GM12878 (cell line): ENCODE results near the gene PLAGL1. TPM values are rescaled to one million over a fixed set of nuclear protein-coding genes. Genes with fewer than 3 reads are reported as not detected.

Experiments
- ATAC-seq: fragments of 200-7000 bp; cut with Tn5 transposase; 3 replicates; pipeline ENCODE4 v1.9.1; 2020; ENCODE audit warnings: mild to moderate bottlenecking, moderate library complexity
- BruUV-seq: library from RNA; stranded (reverse); fragments of 400-500 nt; replicated peaks from 2 replicates; lab custom pipeline; 2021; lab: Mats Ljungman, UMichigan
- CTCF ChIA-PET: fragments of 300-600 bp; sonication (Branson Sonifier 250); formaldehyde crosslinking; extraction: SDS; loops from one replicate; lab custom pipeline; 2021; ENCODE audit warnings: inconsistent platforms; lab: Yijun Ruan, JAX
- POLR2A ChIA-PET: fragments of 350-600 bp; formaldehyde crosslinking; extraction: SDS; loops from one replicate; lab custom pipeline; 2021; ENCODE audit warnings: inconsistent platforms; lab: Charles Lee
- RAD21 ChIA-PET: fragments of 300-600 bp; sonication (Branson Sonifier 250); formaldehyde crosslinking; loops from one replicate; lab custom pipeline; 2023; ENCODE audit warnings: antibody characterized with exemption; ENCODE audit not compliant: unreplicated experiment; lab: Charles Lee
- SMC1A ChIA-PET: fragments of 300-600 bp; sonication (Branson Sonifier 250); formaldehyde crosslinking; loops from one replicate; lab custom pipeline; 2023; ENCODE audit not compliant: unreplicated experiment, uncharacterized antibody; lab: Charles Lee
- DNase-seq: peaks from one replicate; pipeline ENCODE4 v3.0.0-alpha.2; 2011; ENCODE audit warnings: low read depth, low spot score
- FAIRE-seq: peaks from 3 replicates; lab custom pipeline; 2011; peaks lifted over from hg19 to GRCh38; lab: Jason Lieb, UNC
- H2AFZ ChIP-seq: 2 replicates; pipeline ENCODE4 v1.6.0; 2011; ENCODE audit warnings: low read depth, low read length, control low read depth; ENCODE audit not compliant: control insufficient read depth
- H3K27ac ChIP-seq: 2 replicates; pipeline ENCODE4 v1.5.1; 2011; ENCODE audit warnings: control low read depth; ENCODE audit not compliant: control insufficient read depth, insufficient read depth
- H3K27me3 ChIP-seq, 2 experiments: replicated peaks in 1 of 2; 2 replicates each; pipeline versions ENCODE4 v1.6.0 to v1.6.1; 2011; ENCODE audit warnings: low read length in 1 of 2; ENCODE audit not compliant: control insufficient read depth in 2 of 2, insufficient read depth in 2 of 2
- H3K36me3 ChIP-seq, 2 experiments: 2 replicates each; pipeline ENCODE4 v1.5.1; 2011; ENCODE audit warnings: low read length in 1 of 2; ENCODE audit not compliant: control insufficient read depth in 2 of 2, insufficient read depth in 2 of 2
- H3K4me1 ChIP-seq: 2 replicates; pipeline ENCODE4 v1.6.1; 2011; ENCODE audit warnings: mild to moderate bottlenecking, low read length, moderate library complexity, mixed read lengths; ENCODE audit not compliant: control insufficient read depth, insufficient read depth
- H3K4me2 ChIP-seq: 2 replicates; pipeline ENCODE4 v1.6.0; 2011; ENCODE audit warnings: control low read depth; ENCODE audit not compliant: control insufficient read depth, insufficient read depth
- H3K4me3 ChIP-seq: fragments of 200-600 bp; sonication (generic); 2 replicates; pipeline ENCODE4 v1.5.1; 2016
- H3K79me2 ChIP-seq: 2 replicates; pipeline ENCODE4 v1.6.0; 2011; ENCODE audit warnings: low read length; ENCODE audit not compliant: control insufficient read depth, insufficient read depth
- H3K9ac ChIP-seq: 2 replicates; pipeline ENCODE4 v1.8.0; 2011; ENCODE audit warnings: low read length, control low read depth, mixed read lengths; ENCODE audit not compliant: control insufficient read depth, insufficient read depth
- H3K9me3 ChIP-seq: replicated peaks from 3 replicates; pipeline ENCODE4 v1.5.1; 2011; ENCODE audit warnings: mild to moderate bottlenecking, low read length; ENCODE audit not compliant: control insufficient read depth, insufficient read depth
- H4K20me1 ChIP-seq: 2 replicates; pipeline ENCODE4 v1.6.0; 2011; ENCODE audit not compliant: control insufficient read depth, insufficient read depth
- ESRRA ChIP-seq: IDR thresholded peaks from 2 replicates; pipeline ENCODE4 v1.6.1; 2012; ENCODE audit warnings: mild to moderate bottlenecking, low read length, improper control_type of control experiment
- NFIC ChIP-seq: IDR thresholded peaks from 2 replicates; pipeline ENCODE4 v1.6.1; 2012; ENCODE audit warnings: low read depth, mild to moderate bottlenecking, inconsistent platforms, low read length, moderate library complexity
- SMAD1 ChIP-seq: fragments of 450-650 bp; IDR thresholded peaks from 2 replicates; pipeline ENCODE4 v1.6.1; 2018; ENCODE audit warnings: mild to moderate bottlenecking, low read depth; ENCODE audit not compliant: partially characterized antibody
- SPI1 ChIP-seq: IDR thresholded peaks from 2 replicates; pipeline ENCODE4 v1.6.1; 2011; ENCODE audit warnings: low read depth, mild to moderate bottlenecking, low read length, moderate library complexity, borderline replicate concordance; ENCODE audit not compliant: insufficient read depth
- TARDBP ChIP-seq: IDR thresholded peaks from 2 replicates; pipeline ENCODE4 v1.6.1; 2016; ENCODE audit warnings: borderline replicate concordance
- WGBS: methylation state at CpG from one replicate; pipeline ENCODE4 v1.1.6; 2016; ENCODE audit warnings: low lambda C conversion rate; ENCODE audit not compliant: insufficient replicate concordance, insufficient coverage; ENCODE audit errors: missing lambda C conversion rate; 5-methylcytosine and 5-hydroxymethylcytosine counted together
- in situ Hi-C: fragments of 300-500 bp; cut with MboI; formaldehyde crosslinking; loops from 9 replicates; pipeline ENCODE4 v1.14.3; 2018; ENCODE audit warnings: mixed read lengths
- intact Hi-C: fragments of 100-400 bp; cut with micrococcal nuclease; formaldehyde crosslinking; loops from one replicate; pipeline ENCODE4 v1.14.2; 2022; ENCODE audit not compliant: unreplicated experiment
- polyA plus RNA-seq, 11 experiments: library from polyadenylated mRNA; depleted of rRNA in 4 of 11; unstranded in 6 of 11; stranded (reverse) in 5 of 11; fragments of >200 nt; fragmentation: Nextera tagmentation in 4 of 11; fragmentation: Illumina TruSeq in 1 of 11; extraction: Ambion mirVana in 4 of 11; extraction: Trizol in 1 of 11; gene quantifications; 1 replicate in 1 of 11; 2 replicates in 10 of 11; pipeline versions ENCODE4 v1.2.1 to v1.2.3, GENCODE V29; 2011 to 2016; ENCODE audit warnings: inconsistent platforms in 2 of 11, missing spikeins in 2 of 11, low read depth in 1 of 11
- total RNA-seq, 4 experiments: library from RNA; depleted of rRNA in 3 of 4; stranded (reverse); fragments of >200 nt in 3 of 4; fragmentation: Illumina TruSeq in 1 of 4; extraction: Trizol in 1 of 4; gene quantifications; 2 replicates each; pipeline versions ENCODE4 v1.2.1 to v1.2.3, GENCODE V29; 2013 to 2021
- TF ChIP-seq, protein P1 (sequence below): fragments of 450-650 bp; IDR thresholded peaks from 2 replicates; pipeline ENCODE4 v1.6.1; 2016; ENCODE audit warnings: mild to moderate bottlenecking, moderate library complexity, borderline replicate concordance

PLAGL1 gene
- total and polyA plus RNA-seq, 10 of the 15 experiments (the other 5 are each of a cell fraction or from before 2014, with no cell fraction given): 2.6 to 19.1 (median 5.7) TPM

DNA sequence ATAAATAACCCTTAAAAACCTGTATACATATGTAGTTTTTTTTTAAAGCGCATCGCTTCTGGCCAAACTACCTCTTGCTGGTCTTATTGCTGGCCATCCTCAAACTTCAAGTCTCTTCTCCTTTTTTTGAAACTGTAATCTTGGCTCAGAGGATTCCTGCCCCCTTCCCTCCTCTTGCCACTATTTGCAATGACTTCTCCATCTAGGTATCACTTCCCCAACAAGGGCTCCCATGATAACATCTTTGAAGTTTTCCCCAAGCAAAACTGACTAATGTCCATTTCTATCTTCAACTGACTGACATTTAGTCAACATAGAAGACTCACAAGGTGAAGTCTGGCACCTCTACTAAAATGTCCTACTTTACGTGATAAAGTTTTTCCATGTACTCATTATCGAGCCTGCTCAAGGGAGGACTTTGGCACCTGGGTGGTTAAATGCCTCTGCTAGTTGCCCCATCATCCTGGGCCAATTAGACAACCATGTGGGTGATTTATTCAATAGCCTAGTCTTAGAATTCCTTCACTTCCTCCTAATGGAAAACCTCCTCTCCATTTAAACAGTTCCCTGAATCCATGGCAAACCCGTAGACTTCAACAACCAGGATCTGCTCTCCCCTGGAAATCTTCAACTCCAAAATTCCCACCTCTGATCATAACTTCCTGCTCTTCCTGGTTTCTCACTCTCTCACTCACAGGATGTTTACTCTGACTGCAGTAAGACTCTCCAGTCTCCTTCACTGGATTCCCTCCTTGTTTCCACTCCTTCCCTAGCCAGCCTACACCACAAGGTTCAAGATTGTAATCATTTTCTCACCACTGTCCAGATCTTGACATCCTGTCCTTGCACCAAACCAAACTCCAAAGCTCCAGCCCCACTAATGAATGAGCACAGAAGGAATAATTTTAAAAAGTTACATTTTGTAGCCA lies 9.4 kb upstream of the PLAGL1 start:
- H3K9ac ChIP-seq: no peak overlapping the region
- H3K4me3 ChIP-seq: no peak overlapping the region
- no peaks in the 10 kb centered on the region for H4K20me1 ChIP-seq
- TF ChIP-seq SMAD1 (no peak), SPI1 (0 out of 2 replicates have a peak, but pooled peaks have one; percentile 9), NFIC (no peak), ESRRA (no peak), TARDBP (no peak)
- TF ChIP-seq, protein P1, sequence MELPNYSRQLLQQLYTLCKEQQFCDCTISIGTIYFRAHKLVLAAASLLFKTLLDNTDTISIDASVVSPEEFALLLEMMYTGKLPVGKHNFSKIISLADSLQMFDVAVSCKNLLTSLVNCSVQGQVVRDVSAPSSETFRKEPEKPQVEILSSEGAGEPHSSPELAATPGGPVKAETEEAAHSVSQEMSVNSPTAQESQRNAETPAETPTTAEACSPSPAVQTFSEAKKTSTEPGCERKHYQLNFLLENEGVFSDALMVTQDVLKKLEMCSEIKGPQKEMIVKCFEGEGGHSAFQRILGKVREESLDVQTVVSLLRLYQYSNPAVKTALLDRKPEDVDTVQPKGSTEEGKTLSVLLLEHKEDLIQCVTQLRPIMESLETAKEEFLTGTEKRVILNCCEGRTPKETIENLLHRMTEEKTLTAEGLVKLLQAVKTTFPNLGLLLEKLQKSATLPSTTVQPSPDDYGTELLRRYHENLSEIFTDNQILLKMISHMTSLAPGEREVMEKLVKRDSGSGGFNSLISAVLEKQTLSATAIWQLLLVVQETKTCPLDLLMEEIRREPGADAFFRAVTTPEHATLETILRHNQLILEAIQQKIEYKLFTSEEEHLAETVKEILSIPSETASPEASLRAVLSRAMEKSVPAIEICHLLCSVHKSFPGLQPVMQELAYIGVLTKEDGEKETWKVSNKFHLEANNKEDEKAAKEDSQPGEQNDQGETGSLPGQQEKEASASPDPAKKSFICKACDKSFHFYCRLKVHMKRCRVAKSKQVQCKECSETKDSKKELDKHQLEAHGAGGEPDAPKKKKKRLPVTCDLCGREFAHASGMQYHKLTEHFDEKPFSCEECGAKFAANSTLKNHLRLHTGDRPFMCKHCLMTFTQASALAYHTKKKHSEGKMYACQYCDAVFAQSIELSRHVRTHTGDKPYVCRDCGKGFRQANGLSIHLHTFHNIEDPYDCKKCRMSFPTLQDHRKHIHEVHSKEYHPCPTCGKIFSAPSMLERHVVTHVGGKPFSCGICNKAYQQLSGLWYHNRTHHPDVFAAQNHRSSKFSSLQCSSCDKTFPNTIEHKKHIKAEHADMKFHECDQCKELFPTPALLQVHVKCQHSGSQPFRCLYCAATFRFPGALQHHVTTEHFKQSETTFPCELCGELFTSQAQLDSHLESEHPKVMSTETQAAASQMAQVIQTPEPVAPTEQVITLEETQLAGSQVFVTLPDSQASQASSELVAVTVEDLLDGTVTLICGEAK: no peak
- WGBS: 61% methylated on average over 5 of the region's 5 CpGs
- no peak for ATAC-seq
- no peak for FAIRE-seq
- H3K4me1 ChIP-seq: no peaks in the 10 kb centered on the region
- BruUV-seq: no TSS peak
- H3K27ac ChIP-seq: no peak overlapping the region
- no peaks in the 10 kb centered on the region for H3K9me3 ChIP-seq
- H3K27me3 ChIP-seq: no peaks in the 10 kb centered on the region
- RAD21 ChIA-PET: no interaction called here
- in situ Hi-C loops (loop anchor here (25.0 kb wide), 1 partner anchor 1530 kb away; no protein-coding TSS in a partner anchor), intact Hi-C loops (loop anchor here (5.0 kb wide), 1 partner anchor 70 kb away; no protein-coding TSS in a partner anchor)
- POLR2A ChIA-PET: no interaction called here
- SMC1A ChIA-PET: no interaction called here
- CTCF ChIA-PET: interaction anchor here (1.9 kb wide), 1 partner anchor 77 kb away, joined by 4 read pairs; no protein-coding TSS in a partner anchor
- no peak overlapping the region for H3K4me2 ChIP-seq
- H2AFZ ChIP-seq: no peak overlapping the region
- no peaks in the 10 kb centered on the region for H3K36me3 ChIP-seq
- DNase-seq: no peak
- no peaks in the 10 kb centered on the region for H3K79me2 ChIP-seq
